ENCODE data around the gene SORCS2. TPM values are rescaled to one million over a fixed set of nuclear protein-coding genes. Genes with fewer than 3 reads are reported as not detected.

The SORCS2 gene
- polyA plus RNA-seq, 1 donor from 2014 or later, result 1.0 TPM

DNA sequence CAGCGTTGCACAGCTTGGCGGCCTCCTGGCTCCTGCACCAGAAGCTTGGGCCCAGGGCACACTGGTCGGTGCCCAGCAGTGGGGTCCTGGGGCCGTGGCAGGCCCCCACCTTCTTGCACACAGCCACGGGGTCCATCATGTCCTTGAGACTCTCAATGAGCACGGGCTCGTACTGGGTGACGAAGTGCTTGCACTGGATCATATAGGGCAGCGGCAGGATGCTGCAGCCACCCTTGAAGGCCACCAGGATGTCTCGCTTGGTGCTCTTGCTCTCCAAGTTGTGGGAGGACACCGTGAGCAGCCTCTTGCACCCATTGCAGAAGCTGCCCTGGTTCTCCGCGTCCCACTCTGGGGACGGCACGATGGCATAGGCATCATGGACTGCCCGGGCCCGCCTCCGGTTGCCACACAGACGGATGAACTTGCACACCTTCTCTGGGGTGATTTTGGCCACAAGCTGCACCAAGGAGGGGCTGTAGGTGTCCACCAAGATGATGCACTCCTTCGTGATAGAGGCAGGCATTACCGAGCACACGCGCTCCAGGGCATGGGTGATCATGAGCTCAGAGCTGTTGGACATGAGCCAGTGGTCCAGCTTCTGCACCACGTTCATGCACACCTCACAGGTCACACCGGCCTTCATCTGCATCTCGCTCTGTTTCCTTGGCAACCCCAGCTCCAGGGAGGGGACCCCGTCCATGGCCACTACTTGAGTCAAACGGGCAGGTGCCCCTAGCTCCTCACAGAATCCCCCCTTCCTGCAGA lies 241.2 kb downstream of the SORCS2 start:
- no peaks in the 10 kb centered on the region for H3K79me2 ChIP-seq (replicated peaks; ENCODE audit: insufficient read depth, low read length)
- no peaks in the 10 kb centered on the region for H3K27me3 ChIP-seq (ENCODE audit: insufficient read depth, low read depth, low read length)
- TF ChIP-seq POLR2AphosphoS5 (IDR thresholded peaks at IDR 0.05) (no peak), SMC3 (conservative IDR thresholded peaks at IDR 0.05; ENCODE audit: poor library complexity) (no peak), TAF1 (IDR thresholded peaks at IDR 0.05; ENCODE audit: low read depth) (no peak), EZH2 (IDR thresholded peaks at IDR 0.05; ENCODE audit: borderline replicate concordance, insufficient read depth, low read length, poor library complexity, severe bottlenecking) (no peak), RAD21 (conservative IDR thresholded peaks at IDR 0.05) (no peak), EP300 (conservative IDR thresholded peaks at IDR 0.05; ENCODE audit: poor library complexity, severe bottlenecking) (no peak), MXI1 (conservative IDR thresholded peaks at IDR 0.05; ENCODE audit: poor library complexity, severe bottlenecking) (no peak)
- TF ChIP-seq, protein P1, sequence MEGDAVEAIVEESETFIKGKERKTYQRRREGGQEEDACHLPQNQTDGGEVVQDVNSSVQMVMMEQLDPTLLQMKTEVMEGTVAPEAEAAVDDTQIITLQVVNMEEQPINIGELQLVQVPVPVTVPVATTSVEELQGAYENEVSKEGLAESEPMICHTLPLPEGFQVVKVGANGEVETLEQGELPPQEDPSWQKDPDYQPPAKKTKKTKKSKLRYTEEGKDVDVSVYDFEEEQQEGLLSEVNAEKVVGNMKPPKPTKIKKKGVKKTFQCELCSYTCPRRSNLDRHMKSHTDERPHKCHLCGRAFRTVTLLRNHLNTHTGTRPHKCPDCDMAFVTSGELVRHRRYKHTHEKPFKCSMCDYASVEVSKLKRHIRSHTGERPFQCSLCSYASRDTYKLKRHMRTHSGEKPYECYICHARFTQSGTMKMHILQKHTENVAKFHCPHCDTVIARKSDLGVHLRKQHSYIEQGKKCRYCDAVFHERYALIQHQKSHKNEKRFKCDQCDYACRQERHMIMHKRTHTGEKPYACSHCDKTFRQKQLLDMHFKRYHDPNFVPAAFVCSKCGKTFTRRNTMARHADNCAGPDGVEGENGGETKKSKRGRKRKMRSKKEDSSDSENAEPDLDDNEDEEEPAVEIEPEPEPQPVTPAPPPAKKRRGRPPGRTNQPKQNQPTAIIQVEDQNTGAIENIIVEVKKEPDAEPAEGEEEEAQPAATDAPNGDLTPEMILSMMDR (IDR thresholded peaks at IDR 0.05; ENCODE audit: poor library complexity, severe bottlenecking), result no peak
- TF ChIP-seq, protein P2, sequence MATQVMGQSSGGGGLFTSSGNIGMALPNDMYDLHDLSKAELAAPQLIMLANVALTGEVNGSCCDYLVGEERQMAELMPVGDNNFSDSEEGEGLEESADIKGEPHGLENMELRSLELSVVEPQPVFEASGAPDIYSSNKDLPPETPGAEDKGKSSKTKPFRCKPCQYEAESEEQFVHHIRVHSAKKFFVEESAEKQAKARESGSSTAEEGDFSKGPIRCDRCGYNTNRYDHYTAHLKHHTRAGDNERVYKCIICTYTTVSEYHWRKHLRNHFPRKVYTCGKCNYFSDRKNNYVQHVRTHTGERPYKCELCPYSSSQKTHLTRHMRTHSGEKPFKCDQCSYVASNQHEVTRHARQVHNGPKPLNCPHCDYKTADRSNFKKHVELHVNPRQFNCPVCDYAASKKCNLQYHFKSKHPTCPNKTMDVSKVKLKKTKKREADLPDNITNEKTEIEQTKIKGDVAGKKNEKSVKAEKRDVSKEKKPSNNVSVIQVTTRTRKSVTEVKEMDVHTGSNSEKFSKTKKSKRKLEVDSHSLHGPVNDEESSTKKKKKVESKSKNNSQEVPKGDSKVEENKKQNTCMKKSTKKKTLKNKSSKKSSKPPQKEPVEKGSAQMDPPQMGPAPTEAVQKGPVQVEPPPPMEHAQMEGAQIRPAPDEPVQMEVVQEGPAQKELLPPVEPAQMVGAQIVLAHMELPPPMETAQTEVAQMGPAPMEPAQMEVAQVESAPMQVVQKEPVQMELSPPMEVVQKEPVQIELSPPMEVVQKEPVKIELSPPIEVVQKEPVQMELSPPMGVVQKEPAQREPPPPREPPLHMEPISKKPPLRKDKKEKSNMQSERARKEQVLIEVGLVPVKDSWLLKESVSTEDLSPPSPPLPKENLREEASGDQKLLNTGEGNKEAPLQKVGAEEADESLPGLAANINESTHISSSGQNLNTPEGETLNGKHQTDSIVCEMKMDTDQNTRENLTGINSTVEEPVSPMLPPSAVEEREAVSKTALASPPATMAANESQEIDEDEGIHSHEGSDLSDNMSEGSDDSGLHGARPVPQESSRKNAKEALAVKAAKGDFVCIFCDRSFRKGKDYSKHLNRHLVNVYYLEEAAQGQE (IDR thresholded peaks at IDR 0.05; ENCODE audit: borderline replicate concordance), result no peak
- no peak overlapping the region for H2AFZ ChIP-seq (ENCODE audit: low read depth, low read length)
- H3K4me2 ChIP-seq (ENCODE audit: low read length), result no peak overlapping the region
- H3K9me3 ChIP-seq (ENCODE audit: low read length), result no peaks in the 10 kb centered on the region
- no peak overlapping the region for H3K27ac ChIP-seq (ENCODE audit: low read length)
- no peaks in the 10 kb centered on the region for H4K20me1 ChIP-seq (ENCODE audit: insufficient read depth)
- H3K9me2 ChIP-seq (ENCODE audit: insufficient read depth, low read length), result no peaks in the 10 kb centered on the region
- no peaks in the 10 kb centered on the region for H3F3A ChIP-seq (ENCODE audit: insufficient read depth, low read length, poor library complexity, severe bottlenecking)
- H3K36me3 ChIP-seq (ENCODE audit: insufficient read depth, low read length), result no peaks in the 10 kb centered on the region
- no peak overlapping the region for H3K9ac ChIP-seq (ENCODE audit: low read length)
- no peak overlapping the region for H3K4me3 ChIP-seq (ENCODE audit: low read length)

DNA sequence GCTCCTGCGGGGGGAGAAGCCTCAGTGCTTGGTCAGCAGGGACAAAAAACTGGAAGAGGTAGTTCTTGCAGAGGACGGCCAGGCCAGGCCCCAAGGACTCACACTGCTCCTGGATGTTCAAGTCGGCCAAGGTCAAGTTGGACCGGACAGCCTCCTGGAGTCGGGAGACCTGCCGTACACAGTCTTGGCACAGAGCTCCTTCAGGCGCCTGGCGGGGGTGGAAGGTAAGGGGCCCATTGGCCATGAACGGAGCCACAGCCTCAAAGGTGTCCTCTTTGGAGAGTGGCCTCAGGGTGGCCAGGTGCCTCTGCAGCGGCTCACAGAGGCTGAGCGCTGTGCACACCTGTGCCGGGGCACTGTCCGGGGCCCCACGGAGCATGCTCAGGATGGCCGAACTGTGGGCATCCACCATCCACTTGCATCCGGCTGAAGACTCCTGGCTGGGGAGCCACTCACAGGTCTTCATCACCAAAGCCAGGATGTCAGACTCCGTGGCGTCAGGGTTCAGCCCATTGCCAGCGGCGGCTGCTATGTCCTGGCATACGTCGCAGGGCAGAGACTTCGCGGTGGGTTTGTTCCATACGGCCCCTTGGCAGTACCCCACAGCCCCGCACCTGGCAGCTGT lies 241.9 kb downstream of the SORCS2 start:
- Histone ChIP-seq H3K4me3 (ENCODE audit: low read length) (no peak overlapping the region), H3K9ac (ENCODE audit: low read length) (no peak overlapping the region), H4K20me1 (ENCODE audit: insufficient read depth) (no peaks in the 10 kb centered on the region), H3K9me3 (ENCODE audit: low read length) (no peaks in the 10 kb centered on the region), H3F3A (ENCODE audit: insufficient read depth, low read length, poor library complexity, severe bottlenecking) (no peaks in the 10 kb centered on the region), H3K27me3 (ENCODE audit: insufficient read depth, low read depth, low read length) (no peaks in the 10 kb centered on the region), H3K27ac (ENCODE audit: low read length) (no peak overlapping the region), H3K9me2 (ENCODE audit: insufficient read depth, low read length) (no peaks in the 10 kb centered on the region), H2AFZ (ENCODE audit: low read depth, low read length) (no peak overlapping the region), H3K79me2 (replicated peaks; ENCODE audit: insufficient read depth, low read length) (no peaks in the 10 kb centered on the region), H3K36me3 (ENCODE audit: insufficient read depth, low read length) (no peaks in the 10 kb centered on the region), H3K4me2 (ENCODE audit: low read length) (no peak overlapping the region)
- TF ChIP-seq POLR2AphosphoS5 (IDR thresholded peaks at IDR 0.05), result no peak
- TF ChIP-seq EP300 (conservative IDR thresholded peaks at IDR 0.05; ENCODE audit: poor library complexity, severe bottlenecking), result no peak
- TF ChIP-seq, protein P1 (IDR thresholded peaks at IDR 0.05; ENCODE audit: poor library complexity, severe bottlenecking), result no peak
- TF ChIP-seq, protein P2 (IDR thresholded peaks at IDR 0.05; ENCODE audit: borderline replicate concordance), result no peak
- TF ChIP-seq SMC3 (conservative IDR thresholded peaks at IDR 0.05; ENCODE audit: poor library complexity), result no peak
- no peak for TF ChIP-seq RAD21 (conservative IDR thresholded peaks at IDR 0.05)
- no peak for TF ChIP-seq EZH2 (IDR thresholded peaks at IDR 0.05; ENCODE audit: borderline replicate concordance, insufficient read depth, low read length, poor library complexity, severe bottlenecking)

Measured in neural cell (in vitro differentiated cells).